Measurements from ENCODE around the gene MAGI1. TPM values are rescaled to one million over a fixed set of nuclear protein-coding genes. Genes with fewer than 3 reads are reported as not detected.

The MAGI1 gene
- polyA plus RNA-seq (ENCODE audit: low read depth in 6 of 6) = under 1 TPM in 1 of 6 donors, not detected in 5; 0.08 TPM

- Mint-ChIP-seq H3K36me3 (peaks cover 0 to 9% of the 10 kb centered on the region in 2 donors), H3K27ac (peak within 1 kb of the TSS in 2 of 6 donors; percentile 53 to 80)
- no peak for ATAC-seq (ENCODE audit: low read depth in 2 of 2)
Measured at GRCh38 chr3:66038726-66039589, at the start of gene MAGI1. MAGI1 (minus strand) TSS chr3:66038918; CDS start chr3:66038308, 610 bp downstream.

GRCh38 chr3:66083784-66084213 lies 45.1 kb upstream of the MAGI1 start:
- no peak overlapping the region for H3K4me3 Mint-ChIP-seq
- H3K9me3 Mint-ChIP-seq = peaks cover 0 to 3% (median 0%) of the 10 kb centered on the region in 7 donors
- no peaks in the 10 kb centered on the region for H3K36me3 Mint-ChIP-seq
- no peaks in the 10 kb centered on the region for H3K4me1 Mint-ChIP-seq
- no peaks in the 10 kb centered on the region for H3K27me3 Mint-ChIP-seq
- H3K27ac Mint-ChIP-seq = no peak overlapping the region
- DNase-seq = no peak
- ATAC-seq (ENCODE audit: low read depth in 2 of 2) = no peak

More at GRCh38 chr3:66038726-66039589, at the start of gene MAGI1:
- Mint-ChIP-seq H3K4me1 (peaks cover 12 to 20% (median 15%) of the 10 kb centered on the region in 3 donors), H3K27me3 (peaks cover 60 to 86% (median 70%) of the 10 kb centered on the region in 3 donors), H3K9me3 (peaks cover 0 to 5% (median 0%) of the 10 kb centered on the region in 7 donors), H3K4me3 (peak within 1 kb of the TSS in 7 of 8 donors; percentile 51 to 82 (median 75))
- DNase-seq = no peak

GRCh38 chr3:66083096-66083678 lies 44.5 kb upstream of the MAGI1 start:
- H3K36me3 Mint-ChIP-seq = no peaks in the 10 kb centered on the region
- DNase-seq (no peak), ATAC-seq (ENCODE audit: low read depth in 2 of 2) (no peak)
- no peaks in the 10 kb centered on the region for H3K27me3 Mint-ChIP-seq
- H3K9me3 Mint-ChIP-seq = peaks cover 0 to 5% (median 2%) of the 10 kb centered on the region in 7 donors
- H3K4me1 Mint-ChIP-seq = no peaks in the 10 kb centered on the region
- H3K27ac Mint-ChIP-seq = no peak overlapping the region
- H3K4me3 Mint-ChIP-seq = no peak overlapping the region

GRCh38 chr3:66082679-66083078 lies 44.0 kb upstream of the MAGI1 start:
- no peaks in the 10 kb centered on the region for H3K27me3 Mint-ChIP-seq
- no peak for ATAC-seq (ENCODE audit: low read depth in 2 of 2)
- peaks cover 0 to 5% (median 2%) of the 10 kb centered on the region in 7 donors for H3K9me3 Mint-ChIP-seq
- H3K4me1 Mint-ChIP-seq = no peaks in the 10 kb centered on the region
- no peak overlapping the region for H3K4me3 Mint-ChIP-seq
- H3K27ac Mint-ChIP-seq = no peak overlapping the region
- H3K36me3 Mint-ChIP-seq = no peaks in the 10 kb centered on the region
- no peak for DNase-seq

GRCh38 chr3:66080167-66080566 lies 41.4 kb upstream of the MAGI1 start:
- Mint-ChIP-seq H3K4me3 (no peak overlapping the region), H3K9me3 (peaks cover 0 to 13% (median 3%) of the 10 kb centered on the region in 7 donors), H3K27ac (no peak overlapping the region), H3K4me1 (no peaks in the 10 kb centered on the region), H3K27me3 (no peaks in the 10 kb centered on the region), H3K36me3 (peaks cover 0 to 4% of the 10 kb centered on the region in 2 donors)
- ATAC-seq (ENCODE audit: low read depth in 2 of 2) (no peak), DNase-seq (no peak)

GRCh38 chr3:66077973-66078372 lies 39.3 kb upstream of the MAGI1 start:
- peaks cover 2 to 15% (median 4%) of the 10 kb centered on the region in 7 donors for H3K9me3 Mint-ChIP-seq
- DNase-seq = no peak
- no peaks in the 10 kb centered on the region for H3K27me3 Mint-ChIP-seq
- H3K36me3 Mint-ChIP-seq = peaks cover 0 to 5% of the 10 kb centered on the region in 2 donors
- no peak overlapping the region for H3K4me3 Mint-ChIP-seq
- no peak for ATAC-seq (ENCODE audit: low read depth in 2 of 2)
- no peak overlapping the region for H3K27ac Mint-ChIP-seq
- H3K4me1 Mint-ChIP-seq = no peaks in the 10 kb centered on the region

GRCh38 chr3:66076861-66077470 lies 38.2 kb upstream of the MAGI1 start:
- H3K27ac Mint-ChIP-seq = no peak overlapping the region
- no peaks in the 10 kb centered on the region for H3K27me3 Mint-ChIP-seq
- H3K9me3 Mint-ChIP-seq = peaks cover 2 to 15% (median 9%) of the 10 kb centered on the region in 7 donors
- no peak overlapping the region for H3K4me3 Mint-ChIP-seq
- ATAC-seq (ENCODE audit: low read depth in 2 of 2) (no peak), DNase-seq (no peak)
- peaks cover 0 to 5% of the 10 kb centered on the region in 2 donors for H3K36me3 Mint-ChIP-seq
- H3K4me1 Mint-ChIP-seq = no peaks in the 10 kb centered on the region

- H3K4me1 Mint-ChIP-seq = no peaks in the 10 kb centered on the region
- no peaks in the 10 kb centered on the region for H3K27me3 Mint-ChIP-seq
- ATAC-seq (ENCODE audit: low read depth in 2 of 2) (no peak), DNase-seq (no peak)
- H3K27ac Mint-ChIP-seq = no peak overlapping the region
- H3K4me3 Mint-ChIP-seq = no peak overlapping the region
- H3K36me3 Mint-ChIP-seq = peaks cover 0 to 5% of the 10 kb centered on the region in 2 donors
- peaks cover 2 to 15% (median 9%) of the 10 kb centered on the region in 7 donors for H3K9me3 Mint-ChIP-seq
Measured at GRCh38 chr3:66075281-66075680, 36.6 kb upstream of the MAGI1 start.

- H3K9me3 Mint-ChIP-seq = peaks cover 6 to 20% (median 9%) of the 10 kb centered on the region in 7 donors
- H3K27me3 Mint-ChIP-seq = no peaks in the 10 kb centered on the region
- ATAC-seq (ENCODE audit: low read depth in 2 of 2) (no peak), DNase-seq (no peak)
- peaks cover 0 to 12% of the 10 kb centered on the region in 2 donors for H3K36me3 Mint-ChIP-seq
- H3K4me1 Mint-ChIP-seq = no peaks in the 10 kb centered on the region
- no peak overlapping the region for H3K27ac Mint-ChIP-seq
- H3K4me3 Mint-ChIP-seq = no peak overlapping the region
Measured at GRCh38 chr3:66073464-66074141, 34.9 kb upstream of the MAGI1 start.

- Mint-ChIP-seq H3K4me3 (no peak overlapping the region), H3K4me1 (no peaks in the 10 kb centered on the region), H3K36me3 (peaks cover 0 to 7% of the 10 kb centered on the region in 2 donors), H3K9me3 (peaks cover 4 to 12% (median 8%) of the 10 kb centered on the region in 7 donors), H3K27me3 (peaks cover 0 to 5% (median 0%) of the 10 kb centered on the region in 3 donors), H3K27ac (no peak overlapping the region)
- ATAC-seq (ENCODE audit: low read depth in 2 of 2) (no peak), DNase-seq (no peak)
Measured at GRCh38 chr3:66068255-66068654, 29.5 kb upstream of the MAGI1 start.

- H3K4me1 Mint-ChIP-seq = no peaks in the 10 kb centered on the region
- no peak overlapping the region for H3K4me3 Mint-ChIP-seq
- H3K9me3 Mint-ChIP-seq = peaks cover 4 to 12% (median 6%) of the 10 kb centered on the region in 7 donors
- DNase-seq (no peak), ATAC-seq (ENCODE audit: low read depth in 2 of 2) (no peak)
- peak overlapping the region in 1 of 6 donors; percentile 94 for H3K27ac Mint-ChIP-seq
- peaks cover 0 to 5% (median 0%) of the 10 kb centered on the region in 3 donors for H3K27me3 Mint-ChIP-seq
- H3K36me3 Mint-ChIP-seq = peaks cover 0 to 7% of the 10 kb centered on the region in 2 donors
Measured at GRCh38 chr3:66066963-66067617, 28.4 kb upstream of the MAGI1 start.

GRCh38 chr3:66055289-66055688 lies 16.6 kb upstream of the MAGI1 start:
- Mint-ChIP-seq H3K4me1 (no peaks in the 10 kb centered on the region), H3K27me3 (no peaks in the 10 kb centered on the region), H3K9me3 (peaks cover 0 to 4% (median 0%) of the 10 kb centered on the region in 7 donors), H3K27ac (no peak overlapping the region), H3K36me3 (no peaks in the 10 kb centered on the region), H3K4me3 (no peak overlapping the region)
- no peak for DNase-seq
- ATAC-seq (ENCODE audit: low read depth in 2 of 2) = no peak
